Gastrocnemius medialis (tissue), 4 donors: ENCODE results near the gene TMEM200B. TPM values are rescaled to one million over a fixed set of nuclear protein-coding genes. Genes with fewer than 3 reads are reported as not detected.
"Not testable (repeated sequence)": the region's sequence is repeated elsewhere in the genome, so short reads cannot be mapped to it uniquely, and the experiment has no call there.

Experiments used
- ATAC-seq, 2 donors: fragments of 150-250 bp; one replicate each; pipeline ENCODE4 v1.9.1; 2016
- DNase-seq, 2 donors: peaks; one replicate each; pipeline ENCODE4 v3.0.0-alpha.2; 2019
- H3K27ac ChIP-seq, 4 donors: fragments of 200-600 bp; sonication (generic); 1 replicate in 1 of 4; 2 replicates in 3 of 4; pipeline ENCODE4 v1.5.1; 2016 to 2018; ENCODE audit warnings: mild to moderate bottlenecking in 2 of 4, moderate library complexity in 1 of 4
- H3K27me3 ChIP-seq, 3 donors: fragments of 200-600 bp; sonication (generic) in 2 of 3; 1 replicate in 1 of 3; 2 replicates in 2 of 3; pipeline versions ENCODE4 v1.5.1 to v1.6.0; 2016 to 2019; ENCODE audit warnings: mild to moderate bottlenecking in 1 of 3, moderate library complexity in 1 of 3
- H3K36me3 ChIP-seq, 2 donors: fragments of 200-600 bp; sonication (generic) in 1 of 2; one replicate each; pipeline ENCODE4 v1.5.1; 2017 to 2018
- H3K4me1 ChIP-seq, 2 donors: fragments of 200-600 bp; sonication (generic) in 1 of 2; one replicate each; pipeline ENCODE4 v1.5.1; 2016 to 2017; ENCODE audit warnings: mild to moderate bottlenecking in 2 of 2
- H3K4me3 ChIP-seq, 4 donors: fragments of 200-600 bp; sonication (generic) in 3 of 4; 1 replicate in 1 of 4; 2 replicates in 3 of 4; pipeline ENCODE4 v1.5.1; 2016 to 2019; ENCODE audit warnings: mild to moderate bottlenecking in 2 of 4
- H3K9me3 ChIP-seq, 3 donors: fragments of 200-600 bp; sonication (generic) in 2 of 3; 1 replicate in 1 of 3; 2 replicates in 2 of 3; pipeline ENCODE4 v1.5.1; 2016 to 2019
- CTCF ChIP-seq, 5 experiments: fragments of 450-650 bp in 3 of 5; fragments of 200-600 bp in 2 of 5; sonication (generic) in 2 of 5; IDR thresholded peaks in 4 of 5; conservative IDR thresholded peaks in 1 of 5; 1 replicate in 4 of 5; 2 replicates in 1 of 5; pipeline ENCODE4 v1.5.1; 2016 to 2019; ENCODE audit warnings: antibody characterized with exemption in 5 of 5, mild to moderate bottlenecking in 3 of 5, moderate library complexity in 3 of 5
- POLR2A ChIP-seq, 2 donors: fragments of 450-650 bp; IDR thresholded peaks; one replicate each; pipeline ENCODE4 v1.6.1; 2017; ENCODE audit warnings: antibody characterized with exemption in 2 of 2, mild to moderate bottlenecking in 2 of 2, moderate library complexity in 2 of 2
- in situ Hi-C, 4 donors: fragments of 200-750 bp; cut with MboI; loops; one replicate each; pipeline versions ENCODE4 v1.15.0 to v1.8.0; 2017; ENCODE audit warnings: low sequenced_read_pairs in 4 of 4
- intact Hi-C: fragments of 100-400 bp; cut with DNase I; formaldehyde crosslinking; loops from one replicate; pipeline ENCODE4 v1.15.1; 2023; ENCODE audit warnings: low total_unique reads
- total RNA-seq, 4 donors: library from RNA; depleted of rRNA; stranded (reverse); fragments of >200 nt; gene quantifications; one replicate each; pipeline versions ENCODE4 v1.1.0 to v1.2.3, GENCODE V29; 2016

The TMEM200B gene
- total RNA-seq, 4 donors from 2014 or later = 0.92 to 3.3 (median 1.6) TPM

GRCh38 chr1:29142714-29143113, 19.0 kb upstream of the TMEM200B start:
- Histone ChIP-seq H3K36me3 (peaks cover 0 to 27% of the 10 kb centered on the region in 2 donors), H3K27ac (no peak overlapping the region), H3K4me3 (no peak overlapping the region), H3K9me3 (no peaks in the 10 kb centered on the region), H3K27me3 (no peaks in the 10 kb centered on the region), H3K4me1 (no peaks in the 10 kb centered on the region)
- no peak for TF ChIP-seq CTCF (IDR thresholded peaks at IDR 0.05 in 4 of 5, conservative IDR thresholded peaks at IDR 0.05 in 1 of 5)
- TF ChIP-seq POLR2A (IDR thresholded peaks at IDR 0.05) = no peak
- in situ Hi-C loops = no loop called here
- ATAC-seq (no peak), DNase-seq (no peak)
- intact Hi-C loops = no loop called here

- no peaks in the 10 kb centered on the region for H3K36me3 ChIP-seq
- TF ChIP-seq POLR2A (IDR thresholded peaks at IDR 0.05) (no peak), CTCF (IDR thresholded peaks at IDR 0.05 in 4 of 5, conservative IDR thresholded peaks at IDR 0.05 in 1 of 5) (no peak)
- H3K4me1 ChIP-seq = no peaks in the 10 kb centered on the region
- no peaks in the 10 kb centered on the region for H3K27me3 ChIP-seq
- no peak overlapping the region for H3K27ac ChIP-seq
- no peaks in the 10 kb centered on the region for H3K9me3 ChIP-seq
- in situ Hi-C loops (no loop called here), intact Hi-C loops (no loop called here)
- ATAC-seq (no peak), DNase-seq (no peak)
- no peak overlapping the region for H3K4me3 ChIP-seq
Measured at GRCh38 chr1:29136391-29136915, 12.8 kb upstream of the TMEM200B start.

GRCh38 chr1:29134695-29135028, 11.0 kb upstream of the TMEM200B start:
- no peak overlapping the region for H3K27ac ChIP-seq
- in situ Hi-C loops (no loop called here), intact Hi-C loops (no loop called here)
- H3K36me3 ChIP-seq = no peaks in the 10 kb centered on the region
- no peak for DNase-seq
- no peak for ATAC-seq
- no peaks in the 10 kb centered on the region for H3K9me3 ChIP-seq
- no peak for TF ChIP-seq POLR2A (IDR thresholded peaks at IDR 0.05)
- no peak for TF ChIP-seq CTCF (IDR thresholded peaks at IDR 0.05 in 4 of 5, conservative IDR thresholded peaks at IDR 0.05 in 1 of 5)
- no peak overlapping the region for H3K4me3 ChIP-seq
- H3K4me1 ChIP-seq = no peaks in the 10 kb centered on the region
- no peaks in the 10 kb centered on the region for H3K27me3 ChIP-seq

- Histone ChIP-seq H3K9me3 (no peaks in the 10 kb centered on the region), H3K27ac (no peak overlapping the region), H3K4me3 (no peak overlapping the region), H3K4me1 (no peaks in the 10 kb centered on the region), H3K36me3 (no peaks in the 10 kb centered on the region), H3K27me3 (no peaks in the 10 kb centered on the region)
- DNase-seq (no peak), ATAC-seq (no peak)
- in situ Hi-C loops (no loop called here), intact Hi-C loops (no loop called here)
- TF ChIP-seq CTCF (IDR thresholded peaks at IDR 0.05 in 4 of 5, conservative IDR thresholded peaks at IDR 0.05 in 1 of 5) (no peak), POLR2A (IDR thresholded peaks at IDR 0.05) (no peak)
Measured at GRCh38 chr1:29133861-29134694, 10.4 kb upstream of the TMEM200B start.

GRCh38 chr1:29131056-29131455, 7.4 kb upstream of the TMEM200B start:
- in situ Hi-C loops, H3K4me1 ChIP-seq, ATAC-seq, H3K27me3 ChIP-seq, DNase-seq, H3K4me3 ChIP-seq, H3K9me3 ChIP-seq, intact Hi-C loops, H3K27ac ChIP-seq, H3K36me3 ChIP-seq: not testable (repeated sequence)
